HG02938 (cell line): Measurements from ENCODE around the gene ZNF23.

Experiments
- ATAC-seq: cut with Tn5 transposase; IDR thresholded peaks from one replicate; pipeline ENCODE4 v1.9.1; 2021; ENCODE audit warnings: mild to moderate bottlenecking, moderate library complexity; ENCODE audit not compliant: unreplicated experiment

ZNF23 gene

GRCh38 chr16:71399801-71400563 lies 62.1 kb downstream of the ZNF23 start:
- no peak for ATAC-seq
